Forelimb muscle (tissue), 1 donor: ENCODE results near the gene WDR7. TPM values are rescaled to one million over a fixed set of nuclear protein-coding genes. Genes with fewer than 3 reads are reported as not detected.

Experiments
- DNase-seq: peaks from one replicate; pipeline ENCODE4 v3.0.0-alpha.2; 2013; ENCODE audit warnings: low read depth
- polyA plus RNA-seq: library from polyadenylated mRNA; unstranded; fragments of 120-200 nt; gene quantifications from one replicate; pipeline ENCODE4 v1.2.1, GENCODE V29; 2013; ENCODE audit not compliant: insufficient read length

WDR7 gene
- polyA plus RNA-seq, 1 donor = 8.9 TPM

DNA sequence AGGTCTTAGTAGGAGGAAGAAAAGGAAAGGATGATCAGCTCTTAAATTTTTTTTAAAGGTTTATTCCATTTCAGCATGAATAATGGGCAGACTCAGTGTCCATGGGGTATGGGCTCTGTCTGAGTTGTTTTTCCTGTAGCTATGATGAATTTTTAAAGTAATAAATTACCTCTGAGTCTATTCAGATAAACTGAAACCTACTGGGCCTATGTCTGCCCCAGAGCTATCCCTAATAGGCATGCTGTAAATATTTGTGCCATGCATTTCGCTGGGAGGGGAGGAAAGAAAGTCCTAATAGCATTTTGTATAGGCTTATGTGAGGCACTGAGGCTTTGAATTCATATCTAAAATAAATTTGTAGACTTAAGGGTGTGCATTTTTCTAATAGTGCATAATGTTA, 285.3 kb downstream of the WDR7 start:
- DNase-seq = no peak

GRCh38 chr18:56937874-56938430, 286.8 kb downstream of the WDR7 start:
- no peak for DNase-seq

DNA sequence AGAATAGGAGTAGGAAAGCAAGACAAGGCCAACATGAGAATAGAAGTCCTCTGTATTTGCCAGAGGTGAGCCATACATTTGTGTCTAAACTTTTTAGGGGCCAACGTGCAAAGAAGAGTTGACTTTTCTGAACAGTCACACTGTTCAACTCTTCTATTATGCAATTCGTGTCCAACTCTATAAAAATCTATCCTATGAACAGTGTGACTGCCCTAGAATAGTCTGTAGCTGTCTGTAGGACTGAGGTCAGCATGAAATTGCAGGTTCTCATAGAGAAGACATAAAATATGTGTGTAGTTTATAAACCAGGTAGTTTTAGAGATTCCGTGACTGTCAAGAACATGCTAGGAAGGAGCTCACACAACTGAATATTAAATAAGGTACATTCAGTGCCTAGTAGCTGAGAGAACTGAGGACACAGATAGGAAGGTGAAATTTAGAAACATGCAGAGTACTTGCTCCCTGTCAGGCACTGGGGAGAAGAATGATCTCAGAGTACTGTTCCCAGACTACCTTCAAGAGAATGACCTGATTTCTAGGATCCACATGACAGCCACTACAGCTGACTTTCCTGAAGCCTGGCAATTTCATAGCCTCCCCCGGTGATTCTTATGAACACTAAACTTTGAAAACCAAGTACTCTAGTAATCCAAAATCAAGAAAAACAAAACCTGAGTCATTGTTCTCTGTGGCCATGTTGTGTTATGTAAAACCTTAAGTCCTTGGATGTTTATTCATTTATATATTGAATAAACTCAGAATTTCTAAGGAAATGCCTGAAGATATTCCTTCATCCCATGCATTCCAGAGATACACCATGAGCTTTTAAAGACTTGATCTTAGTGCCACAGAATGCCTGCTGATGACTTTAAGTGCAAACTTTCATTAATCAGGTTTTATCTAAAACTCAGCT, 294.3 kb downstream of the WDR7 start:
- no peak for DNase-seq

DNA sequence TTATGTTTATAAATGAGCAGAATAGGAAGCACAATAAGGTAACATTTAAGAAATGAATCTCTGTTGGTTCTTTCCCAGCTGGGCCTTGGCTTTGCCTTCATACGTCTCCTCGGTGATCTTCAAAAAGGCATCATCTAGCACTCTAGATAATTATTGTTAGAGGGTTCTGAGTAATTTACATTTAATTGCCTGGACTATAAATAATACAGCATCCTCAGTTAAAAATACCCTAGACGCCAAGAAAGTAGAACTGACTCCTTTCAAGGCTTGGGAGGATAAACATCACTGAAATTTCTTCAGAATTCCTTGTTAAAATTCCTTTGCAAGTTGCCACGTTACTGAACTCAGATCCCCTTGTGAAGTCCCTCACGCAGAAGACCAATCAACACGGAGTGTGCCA, 296.1 kb downstream of the WDR7 start:
- no peak for DNase-seq

DNA sequence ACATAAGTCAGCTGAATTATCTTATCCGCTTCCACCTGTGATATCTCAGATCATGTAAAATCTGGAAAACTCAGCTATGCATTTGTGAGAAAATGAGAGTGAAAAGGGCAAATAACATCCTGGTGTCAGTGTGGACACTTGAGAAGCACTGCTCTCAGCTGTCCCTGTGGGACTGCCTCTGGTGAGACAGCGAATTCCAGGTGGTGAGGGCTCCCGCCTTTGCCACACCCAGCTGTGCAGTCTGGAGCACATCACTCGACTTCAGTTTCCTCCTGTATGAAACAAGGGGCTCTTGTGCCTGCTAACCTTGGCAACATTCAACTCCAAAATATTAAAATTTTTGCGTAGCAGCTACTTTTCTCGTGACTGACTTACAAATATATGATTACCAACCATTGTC, 300.9 kb downstream of the WDR7 start:
- DNase-seq = no peak

DNA sequence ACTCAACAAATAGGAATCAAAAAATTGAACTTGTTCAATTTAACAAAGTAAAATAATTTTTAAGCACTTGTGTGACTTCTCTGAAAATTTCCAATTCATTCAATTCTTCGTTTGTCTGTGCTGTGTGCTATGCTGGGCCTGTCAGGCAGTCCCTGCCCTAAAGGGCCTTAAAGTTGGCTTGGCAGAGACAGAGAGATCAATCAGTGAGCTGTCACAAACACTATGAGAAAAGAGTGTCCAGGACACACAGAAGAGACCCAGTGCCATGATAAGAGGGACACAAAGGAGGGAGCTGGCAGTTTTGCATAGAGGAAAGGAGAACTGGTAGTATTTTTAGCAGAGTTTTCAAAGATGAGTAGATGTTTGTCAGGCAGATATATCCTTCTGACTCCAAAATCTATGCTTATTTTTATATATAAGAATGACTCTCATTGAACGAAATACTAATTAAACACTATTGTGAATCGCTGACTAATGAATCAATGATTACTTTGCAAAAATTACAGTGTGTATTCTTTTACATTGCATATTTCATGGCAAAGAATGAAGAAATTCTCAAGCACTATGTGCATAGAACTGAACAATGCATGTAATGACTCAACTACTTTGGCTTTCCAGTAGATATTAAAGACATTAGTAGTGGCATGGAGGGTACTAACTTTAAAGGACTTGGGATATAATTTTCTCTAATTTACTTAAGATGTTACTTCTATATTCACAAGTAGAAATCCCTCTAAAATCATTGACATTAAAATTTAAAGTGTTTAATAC, 302.5 kb downstream of the WDR7 start:
- DNase-seq = no peak

DNA sequence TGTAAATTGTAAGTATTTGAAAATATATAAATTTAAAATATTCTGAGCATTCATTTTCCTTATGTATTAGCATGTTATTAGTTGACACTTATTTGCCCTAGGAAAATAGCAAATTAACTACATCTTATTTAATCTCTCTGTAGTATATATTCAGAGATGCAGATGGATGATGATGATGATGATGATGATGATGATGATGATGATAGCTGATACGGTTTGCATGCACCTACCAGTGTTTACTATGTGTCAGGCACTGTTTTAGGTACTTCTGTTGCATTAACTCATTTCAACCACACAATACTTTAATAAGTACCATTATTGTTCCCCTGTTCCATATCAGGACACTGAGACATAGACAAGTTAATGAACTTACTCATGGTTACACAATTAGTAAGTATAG, 304.3 kb downstream of the WDR7 start:
- DNase-seq = no peak

DNA sequence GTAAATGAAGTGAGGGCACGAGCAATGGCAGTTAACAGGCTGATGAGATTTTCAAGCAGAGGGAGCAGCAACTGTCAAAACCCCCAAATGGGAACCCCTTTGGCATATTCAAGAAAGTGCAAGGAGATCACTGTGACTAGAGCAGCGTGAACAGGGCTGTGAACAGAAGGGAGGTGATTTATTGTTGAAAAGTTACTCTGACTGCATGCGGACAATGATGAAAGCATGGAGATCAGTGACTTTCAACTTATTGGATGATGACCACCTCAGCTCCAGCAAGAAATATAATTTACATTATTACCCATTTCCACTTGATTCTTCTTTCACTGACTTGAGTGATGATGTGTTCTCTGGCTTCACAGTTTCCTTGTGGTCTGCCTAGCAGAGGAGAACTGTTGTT, 308.0 kb downstream of the WDR7 start:
- DNase-seq = no peak

- DNase-seq = no peak
These were observed 311.2 kb downstream of the WDR7 start for GRCh38 chr18:56962322-56962721.

DNA sequence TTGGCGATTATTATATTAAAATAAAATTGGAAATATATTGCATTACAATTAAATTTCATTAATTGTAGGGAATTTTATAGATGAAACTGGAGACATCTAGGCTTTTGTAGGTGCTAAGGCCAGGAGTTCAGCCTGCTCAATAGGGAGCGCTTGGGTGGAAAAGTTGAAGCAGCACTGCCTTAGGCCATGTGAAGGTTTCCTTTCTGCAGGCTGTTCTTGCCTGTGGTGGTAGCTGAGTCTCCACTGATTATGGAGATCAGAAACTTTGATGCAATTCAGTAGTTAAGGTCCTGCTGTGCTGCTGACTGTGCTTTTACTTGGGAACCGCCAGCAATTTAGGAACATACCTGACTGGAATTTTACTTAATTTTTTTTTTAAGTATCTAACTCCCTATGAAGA, 315.9 kb downstream of the WDR7 start:
- DNase-seq = no peak

- no peak for DNase-seq
These were observed 322.3 kb downstream of the WDR7 start for GRCh38 chr18:56973487-56973886.

DNA sequence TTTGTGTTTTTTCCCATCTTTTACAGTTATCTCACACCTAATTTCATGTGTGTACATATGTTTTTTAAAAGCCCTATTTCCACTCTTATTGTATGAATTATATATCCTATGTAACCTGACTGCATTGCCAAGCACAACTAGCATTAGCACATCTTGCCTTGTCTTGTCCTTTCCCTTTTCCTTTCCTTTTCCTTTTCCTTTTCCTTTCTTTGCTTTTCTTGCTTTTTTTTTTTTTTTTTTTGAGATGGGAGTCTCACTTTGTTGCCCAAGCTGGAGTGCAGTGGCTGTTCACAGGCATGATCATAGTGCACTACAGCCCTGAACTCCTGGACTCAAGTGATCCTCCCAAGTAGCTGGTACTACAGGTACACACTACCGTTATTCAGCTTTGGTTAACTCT, 323.0 kb downstream of the WDR7 start:
- no peak for DNase-seq

DNA sequence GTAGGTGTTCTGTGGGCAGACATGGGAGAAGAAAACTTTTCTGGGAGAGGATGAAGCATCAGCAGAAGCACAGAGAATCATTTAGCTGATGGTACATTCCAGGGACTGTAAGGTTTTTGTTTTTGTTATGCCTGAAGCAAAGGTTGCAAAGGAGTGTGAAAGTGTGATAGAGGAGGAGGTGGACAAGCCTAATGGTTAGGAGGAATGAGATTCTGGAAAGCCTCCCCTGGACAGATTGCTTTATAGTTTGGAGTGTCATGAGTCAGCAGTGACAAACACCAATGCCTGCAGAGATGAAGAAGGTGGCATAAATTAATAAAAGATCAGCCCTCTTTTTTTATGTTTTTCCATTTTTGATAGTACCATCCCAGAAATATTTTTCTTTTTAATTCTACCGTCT, 324.1 kb downstream of the WDR7 start:
- no peak for DNase-seq

GRCh38 chr18:56977309-56977708, 326.1 kb downstream of the WDR7 start:
- DNase-seq = no peak

GRCh38 chr18:56977771-56978170, 326.6 kb downstream of the WDR7 start:
- no peak for DNase-seq

- DNase-seq = no peak
These were observed 329.0 kb downstream of the WDR7 start for GRCh38 chr18:56980151-56980550.

- DNase-seq = no peak
These were observed 331.6 kb downstream of the WDR7 start for GRCh38 chr18:56982766-56983165.

GRCh38 chr18:56983275-56983992, 332.3 kb downstream of the WDR7 start:
- no peak for DNase-seq

- no peak for DNase-seq
These were observed 333.6 kb downstream of the WDR7 start for GRCh38 chr18:56984731-56985130.

GRCh38 chr18:56986829-56987228, 335.7 kb downstream of the WDR7 start:
- DNase-seq = no peak

DNA sequence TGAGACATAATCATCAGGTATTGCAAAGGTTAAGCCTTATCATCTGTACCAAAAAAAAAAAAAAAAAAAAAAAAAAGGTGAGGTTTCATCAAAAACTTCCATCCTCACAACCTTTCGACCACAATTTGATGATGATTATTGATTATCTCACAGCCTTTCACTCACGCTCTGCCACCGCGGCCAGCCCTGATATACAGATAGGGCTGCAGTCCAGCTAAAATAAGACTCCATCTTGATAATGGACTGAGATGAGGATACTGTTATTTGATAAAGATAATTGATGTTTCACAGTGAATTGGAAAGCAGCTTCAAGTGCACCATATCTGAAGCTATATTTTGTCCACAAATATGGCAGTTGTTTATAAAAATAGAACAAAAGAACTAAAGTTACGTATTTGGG, 336.1 kb downstream of the WDR7 start:
- DNase-seq = no peak

DNA sequence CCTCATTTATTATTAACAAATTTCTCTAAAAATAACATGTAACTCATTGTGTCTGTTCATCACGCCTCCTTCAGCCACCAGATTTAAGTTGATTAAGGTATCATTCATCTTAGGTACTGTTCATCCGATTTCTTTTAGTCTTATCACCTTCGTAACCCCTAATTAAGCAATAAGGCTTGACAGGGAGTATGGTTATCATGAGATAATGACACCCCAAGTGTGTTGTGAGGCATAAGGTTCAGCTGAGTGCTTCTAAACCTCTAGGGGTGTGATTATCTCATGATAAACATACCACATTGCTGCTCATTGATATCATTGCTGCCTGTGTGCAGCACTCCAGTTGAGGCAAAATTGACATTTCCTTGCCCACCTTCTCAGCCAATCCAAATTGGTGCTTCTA, 336.9 kb downstream of the WDR7 start:
- no peak for DNase-seq
